Cardiac muscle cell (in vitro differentiated cells and primary cell): ENCODE measurements around the gene OBSCN. TPM values are rescaled to one million over a fixed set of nuclear protein-coding genes. Genes with fewer than 3 reads are reported as not detected.
A peak's percentile ranks its signal among the peaks of the same experiment; 100 is the strongest.

Source experiments
- DNase-seq, 2 donors: peaks; one replicate each; pipeline versions ENCODE4 v3.0.0 to v3.0.0-alpha.2; 2010 to 2017; ENCODE audit warnings: low read depth in 1 of 2, low spot score in 1 of 2
- H3K27ac ChIP-seq: fragments of 200-600 bp; sonication (generic); 2 replicates; pipeline ENCODE4 v1.5.1; 2016
- H3K27me3 ChIP-seq: fragments of 200-600 bp; sonication (generic); 2 replicates; pipeline ENCODE4 v1.6.0; 2016; ENCODE audit warnings: control low read depth
- H3K36me3 ChIP-seq: fragments of 200-600 bp; sonication (generic); 2 replicates; pipeline ENCODE4 v1.5.1; 2016; ENCODE audit warnings: control low read depth
- H3K4me1 ChIP-seq: fragments of 200-600 bp; sonication (generic); 2 replicates; pipeline ENCODE4 v1.8.1; 2017; ENCODE audit warnings: low read depth, mild to moderate bottlenecking, mixed run types
- H3K4me3 ChIP-seq: fragments of 200-600 bp; sonication (generic); 2 replicates; pipeline ENCODE4 v1.5.1; 2016; ENCODE audit warnings: mild to moderate bottlenecking
- H3K9me3 ChIP-seq: fragments of 200-600 bp; sonication (generic); 2 replicates; pipeline ENCODE4 v1.5.1; 2017; ENCODE audit warnings: low read depth, mild to moderate bottlenecking, control low read depth
- CTCF ChIP-seq: IDR thresholded peaks from 2 replicates; pipeline ENCODE4 v1.5.1; 2012; ENCODE audit warnings: low read depth, mild to moderate bottlenecking, low read length
- polyA plus RNA-seq: library from polyadenylated mRNA; unstranded; fragments of >200 nt; fragmentation: Nextera tagmentation; extraction: Ambion mirVana; gene quantifications from 2 replicates; pipeline ENCODE4 v1.2.1, GENCODE V29; 2016
- total RNA-seq: library from RNA; depleted of rRNA; stranded (reverse); fragments of >200 nt; gene quantifications from 2 replicates; pipeline ENCODE4 v1.2.3, GENCODE V29; 2016

The OBSCN gene
- total and polyA plus RNA-seq, 2 experiments from 2014 or later = 87.1 to 390 TPM

GRCh38 chr1:228262475-228262874, 54.6 kb downstream of the OBSCN start:
- H3K27me3 ChIP-seq = no peaks in the 10 kb centered on the region
- DNase-seq = no peak
- H3K4me1 ChIP-seq = peaks cover 9% of the 10 kb centered on the region
- peaks cover 50% of the 10 kb centered on the region for H3K36me3 ChIP-seq
- no peak for TF ChIP-seq CTCF
- H3K4me3 ChIP-seq = no peak overlapping the region
- no peaks in the 10 kb centered on the region for H3K9me3 ChIP-seq
- no peak overlapping the region for H3K27ac ChIP-seq

- H3K4me3 ChIP-seq = no peak overlapping the region
These were observed 55.8 kb downstream of the OBSCN start for GRCh38 chr1:228263636-228264035.

GRCh38 chr1:228264090-228264829, 56.4 kb downstream of the OBSCN start:
- H3K36me3 ChIP-seq = peaks cover 44% of the 10 kb centered on the region

More at GRCh38 chr1:228263636-228264035, 55.8 kb downstream of the OBSCN start:
- H3K36me3 ChIP-seq = peaks cover 45% of the 10 kb centered on the region
- no peaks in the 10 kb centered on the region for H3K9me3 ChIP-seq
- DNase-seq = no peak
- no peaks in the 10 kb centered on the region for H3K27me3 ChIP-seq
- no peak overlapping the region for H3K27ac ChIP-seq
- TF ChIP-seq CTCF = no peak
- peaks cover 17% of the 10 kb centered on the region for H3K4me1 ChIP-seq

GRCh38 chr1:228265167-228265566, 57.3 kb downstream of the OBSCN start:
- Histone ChIP-seq H3K27me3 (no peaks in the 10 kb centered on the region), H3K4me1 (peaks cover 17% of the 10 kb centered on the region), H3K27ac (no peak overlapping the region), H3K4me3 (no peak overlapping the region), H3K9me3 (no peaks in the 10 kb centered on the region), H3K36me3 (peaks cover 37% of the 10 kb centered on the region)
- TF ChIP-seq CTCF = peak; percentile 44
- peak in 1 of 2 donors; percentile 48 for DNase-seq

More at GRCh38 chr1:228264090-228264829, 56.4 kb downstream of the OBSCN start:
- no peak overlapping the region for H3K4me3 ChIP-seq
- no peak for DNase-seq
- peaks cover 17% of the 10 kb centered on the region for H3K4me1 ChIP-seq
- no peaks in the 10 kb centered on the region for H3K9me3 ChIP-seq
- no peak overlapping the region for H3K27ac ChIP-seq
- TF ChIP-seq CTCF = no peak
- H3K27me3 ChIP-seq = no peaks in the 10 kb centered on the region

GRCh38 chr1:228267962-228268880, 60.4 kb downstream of the OBSCN start:
- peak in 1 of 2 donors; percentile 77 for DNase-seq
- no peak for TF ChIP-seq CTCF
- Histone ChIP-seq H3K27ac (peak overlapping the region; percentile 81), H3K4me1 (peaks cover 17% of the 10 kb centered on the region), H3K36me3 (peaks cover 39% of the 10 kb centered on the region), H3K4me3 (no peak overlapping the region), H3K27me3 (no peaks in the 10 kb centered on the region), H3K9me3 (no peaks in the 10 kb centered on the region)
